ENCODE measurements around the gene SIGLEC5. TPM values are rescaled to one million over a fixed set of nuclear protein-coding genes. Genes with fewer than 3 reads are reported as not detected.

The SIGLEC5 gene
- total RNA-seq, 4 donors from 2014 or later: 0.72 to 0.76 TPM; not detected in 2

GRCh38 chr19:51614789-51615188 lies 15.4 kb downstream of the SIGLEC5 start:
- intact Hi-C loops (cut with DNase I; ENCODE audit: low total_unique reads): no loop called here
- DNase-seq (ENCODE audit: low spot score in 2 of 2): no peak
- no peak overlapping the region for H3K4me3 ChIP-seq (ENCODE audit: low read depth, poor library complexity, severe bottlenecking)
- WGBS, 2 donors: 63 to 70% methylated on average over 5 of the region's 5 CpGs
- TF ChIP-seq POLR2A (IDR thresholded peaks at IDR 0.05): no peak
- no peak for TF ChIP-seq CTCF (IDR thresholded peaks at IDR 0.05)

GRCh38 chr19:51610576-51610975 lies 19.6 kb downstream of the SIGLEC5 start:
- no peak overlapping the region for H3K4me3 ChIP-seq (ENCODE audit: low read depth, poor library complexity, severe bottlenecking)
- 86 to 90% methylated on average over 1 of the region's 1 CpG for WGBS, 2 donors
- TF ChIP-seq CTCF (IDR thresholded peaks at IDR 0.05) (no peak), POLR2A (IDR thresholded peaks at IDR 0.05) (no peak)
- DNase-seq (ENCODE audit: low spot score in 2 of 2): no peak
- intact Hi-C loops (cut with DNase I; ENCODE audit: low total_unique reads): no loop called here

DNA sequence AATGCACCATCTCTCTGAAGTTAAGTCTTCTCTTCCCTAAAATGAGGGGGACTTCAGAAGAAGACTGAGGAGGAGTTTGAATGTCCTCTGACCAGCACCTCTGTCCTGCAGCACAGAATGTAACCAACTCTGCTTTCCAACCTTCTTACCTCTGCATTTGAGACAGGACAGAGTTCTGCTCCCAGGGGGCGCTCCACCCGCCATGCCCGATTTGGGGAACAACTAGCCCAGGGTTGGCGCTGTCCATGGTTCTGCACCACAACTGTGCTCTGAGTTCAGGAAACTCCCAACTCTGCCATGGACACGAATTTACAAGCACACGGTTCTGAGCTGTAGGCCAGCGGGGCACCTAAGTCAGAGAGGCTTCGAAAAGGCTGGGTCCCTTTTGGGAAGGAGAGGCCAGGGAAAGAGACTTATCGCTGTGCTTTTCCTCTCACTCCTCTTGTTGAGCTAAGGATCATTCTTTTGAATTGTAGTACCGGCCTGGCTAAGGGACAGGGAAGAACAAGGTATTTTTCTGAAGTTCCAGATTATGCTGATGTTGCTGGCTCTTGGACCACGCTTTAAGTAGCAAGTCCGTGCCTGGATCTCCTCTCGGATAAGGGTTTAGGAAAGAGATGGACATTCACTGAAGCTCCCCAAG lies 22.2 kb downstream of the SIGLEC5 start:
- TF ChIP-seq CTCF (IDR thresholded peaks at IDR 0.05): no peak
- TF ChIP-seq POLR2A (IDR thresholded peaks at IDR 0.05): no peak
- no peak overlapping the region for H3K4me3 ChIP-seq (ENCODE audit: low read depth, poor library complexity, severe bottlenecking)
- intact Hi-C loops (cut with DNase I; ENCODE audit: low total_unique reads): no loop called here
- DNase-seq (ENCODE audit: low spot score in 2 of 2): peak; percentile 66 to 93
- 22 to 30% methylated on average over 13 of the region's 13 CpGs for WGBS, 2 donors

- 63 to 68% methylated on average over 6 of the region's 6 CpGs for WGBS, 2 donors
- no peak overlapping the region for H3K4me3 ChIP-seq (ENCODE audit: low read depth, poor library complexity, severe bottlenecking)
- DNase-seq (ENCODE audit: low spot score in 2 of 2): no peak
These were observed 23.1 kb downstream of the SIGLEC5 start for GRCh38 chr19:51607077-51607476.

DNA sequence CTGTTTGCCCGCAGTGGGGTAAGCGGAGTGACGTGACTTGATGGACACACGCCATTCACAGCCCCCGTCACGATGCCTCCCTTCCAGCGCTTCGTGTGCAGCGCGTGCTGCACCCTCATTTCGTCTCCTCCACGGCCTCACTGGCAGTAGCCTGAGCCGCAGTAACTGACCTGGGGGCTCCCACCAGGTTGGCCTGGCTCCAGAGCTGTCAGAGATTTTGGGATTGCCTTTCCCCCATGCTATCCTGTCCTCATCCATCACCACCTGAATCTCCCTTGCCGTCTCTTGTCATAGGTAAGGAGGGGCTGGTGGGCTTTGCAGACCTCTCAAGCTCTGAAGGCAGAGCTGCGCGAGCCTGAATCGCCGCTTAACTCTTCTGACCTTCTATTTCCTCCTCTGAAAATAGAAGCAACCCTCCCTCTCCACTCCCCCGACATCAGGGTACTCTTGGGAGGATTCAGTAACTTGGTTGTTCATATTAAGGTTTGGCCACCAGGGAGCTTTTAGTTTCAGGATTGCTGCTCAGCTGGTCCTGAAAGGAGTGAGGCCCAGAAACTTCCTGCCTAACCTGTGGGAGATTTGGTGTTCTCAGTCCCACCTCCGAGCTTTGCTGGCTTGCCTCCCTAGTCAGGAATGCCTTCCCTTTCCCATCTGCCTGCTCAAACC lies 27.9 kb downstream of the SIGLEC5 start:
- 93 to 94% methylated on average over 20 of the region's 20 CpGs for WGBS, 2 donors
- DNase-seq (ENCODE audit: low spot score in 2 of 2): no peak
- intact Hi-C loops (cut with DNase I; ENCODE audit: low total_unique reads): no loop called here
- TF ChIP-seq POLR2A (IDR thresholded peaks at IDR 0.05): no peak
- no peak overlapping the region for H3K4me3 ChIP-seq (ENCODE audit: low read depth, poor library complexity, severe bottlenecking)

More at GRCh38 chr19:51607077-51607476, 23.1 kb downstream of the SIGLEC5 start:
- no peak for TF ChIP-seq POLR2A (IDR thresholded peaks at IDR 0.05)
- TF ChIP-seq CTCF (IDR thresholded peaks at IDR 0.05): no peak
- intact Hi-C loops (cut with DNase I; ENCODE audit: low total_unique reads): no loop called here

GRCh38 chr19:51600940-51601580 lies 29.1 kb downstream of the SIGLEC5 start:
- TF ChIP-seq CTCF (IDR thresholded peaks at IDR 0.05): no peak
- TF ChIP-seq POLR2A (IDR thresholded peaks at IDR 0.05): no peak
- WGBS, 2 donors: 14 to 19% methylated on average over 28 to 30 of the region's 59 CpGs
- no peak for DNase-seq (ENCODE audit: low spot score in 2 of 2)
- intact Hi-C loops (cut with DNase I; ENCODE audit: low total_unique reads): no loop called here
- no peak overlapping the region for H3K4me3 ChIP-seq (ENCODE audit: low read depth, poor library complexity, severe bottlenecking)

Data from lower leg skin (tissue), 4 donors.